ENCODE results near the gene DNM1. TPM values are rescaled to one million over a fixed set of nuclear protein-coding genes. Genes with fewer than 3 reads are reported as not detected.

The DNM1 gene
- total and polyA plus RNA-seq, 2 experiments from 2014 or later, result 36.0 to 42.0 TPM

GRCh38 chr9:128169492-128169891, 33.7 kb upstream of the DNM1 start:
- no peak overlapping the region for H3K27ac Mint-ChIP-seq
- Histone ChIP-seq H3K27ac (ENCODE audit: low read depth) (no peak overlapping the region), H3K79me2 (replicated peaks; ENCODE audit: insufficient read depth) (no peaks in the 10 kb centered on the region), H3K4me3 (no peak overlapping the region), H3K27me3 (ENCODE audit: insufficient read depth) (no peaks in the 10 kb centered on the region), H3K9me2 (ENCODE audit: insufficient read depth) (no peaks in the 10 kb centered on the region), H3K4me1 (ENCODE audit: insufficient read depth) (no peaks in the 10 kb centered on the region), H2AFZ (no peak overlapping the region), H3F3A (replicated peaks; ENCODE audit: low read depth) (0 out of 2 replicates have a peak, but pooled peaks cover 3% of the 10 kb centered on the region), H3K36me3 (ENCODE audit: insufficient read depth) (0 out of 2 replicates have a peak, but pooled peaks cover 8% of the 10 kb centered on the region), H3K4me2 (no peak overlapping the region), H4K20me1 (replicated peaks; ENCODE audit: insufficient read depth) (0 out of 2 replicates have a peak, but pooled peaks cover 4% of the 10 kb centered on the region)
- DNase-seq (ENCODE audit: low spot score), result no peak
- no peak overlapping the region for H3K4me3 Mint-ChIP-seq
- ATAC-seq, result no peak
- H3K4me1 Mint-ChIP-seq, result no peaks in the 10 kb centered on the region; the same call in 2 of the 3 replicates
- peaks cover 34% of the 10 kb centered on the region for H3K36me3 Mint-ChIP-seq (ENCODE audit: low read depth)
- H3K27me3 Mint-ChIP-seq (ENCODE audit: insufficient read depth, low read depth, poor library complexity), result peaks cover 3% of the 10 kb centered on the region
- TF ChIP-seq ZNF462 (CRISPR knock-in tag; IDR thresholded peaks at IDR 0.05) (no peak), REST (IDR thresholded peaks at IDR 0.05; ENCODE audit: unreplicated experiment) (no peak), NANOG (IDR thresholded peaks at IDR 0.05; ENCODE audit: borderline replicate concordance) (no peak), ZNF114 (CRISPR knock-in tag; IDR thresholded peaks at IDR 0.05) (no peak), STAT1 (IDR thresholded peaks at IDR 0.05; ENCODE audit: unreplicated experiment) (no peak), EZH2 (IDR thresholded peaks at IDR 0.05; ENCODE audit: low read depth, unreplicated experiment) (no peak), POLR2AphosphoS5 (IDR thresholded peaks at IDR 0.05; ENCODE audit: low read depth) (no peak), JUNB (IDR thresholded peaks at IDR 0.05; ENCODE audit: unreplicated experiment) (no peak), CREB1 (CRISPR knock-in tag; IDR thresholded peaks at IDR 0.05; ENCODE audit: low read depth) (no peak), CTCF (conservative IDR thresholded peaks at IDR 0.05; ENCODE audit: low read depth in 2 of 2) (no peak), EZH2phosphoT487 (IDR thresholded peaks at IDR 0.05; ENCODE audit: unreplicated experiment) (no peak), ETS1 (IDR thresholded peaks at IDR 0.05) (no peak), ZNF331 (CRISPR knock-in tag; IDR thresholded peaks at IDR 0.05; ENCODE audit: low read depth) (no peak)
- H3K9me3 Mint-ChIP-seq, result no peaks in the 10 kb centered on the region

Measured in GM23338 (cell line).